Spleen (tissue), 11 donors: ENCODE measurements around the gene DERL2. TPM values are rescaled to one million over a fixed set of nuclear protein-coding genes. Genes with fewer than 3 reads are reported as not detected.

Experiments
- DNase-seq: peaks from one replicate; pipeline ENCODE4 v3.0.0-alpha.2; 2020
- H3K27ac ChIP-seq, 8 donors: fragments of 200-600 bp; sonication (generic) in 7 of 8; 1 replicate in 4 of 8; 2 replicates in 4 of 8; pipeline versions ENCODE4 v1.5.0 to v1.8.0; 2016 to 2021; ENCODE audit warnings: inconsistent platforms in 4 of 8, mild to moderate bottlenecking in 4 of 8, moderate library complexity in 1 of 8
- H3K27me3 ChIP-seq, 7 donors: fragments of 200-600 bp; sonication (generic) in 6 of 7; replicated peaks in 1 of 7; 1 replicate in 4 of 7; 2 replicates in 3 of 7; pipeline versions ENCODE4 v1.5.0 to v1.8.0; 2016 to 2021; ENCODE audit warnings: inconsistent platforms in 3 of 7, mild to moderate bottlenecking in 1 of 7
- H3K36me3 ChIP-seq, 6 donors: fragments of 200-600 bp; sonication (generic) in 5 of 6; 1 replicate in 4 of 6; 2 replicates in 2 of 6; pipeline versions ENCODE4 v1.5.0 to v1.8.0; 2016 to 2021; ENCODE audit warnings: inconsistent platforms in 2 of 6
- H3K4me1 ChIP-seq, 6 donors: fragments of 200-600 bp; sonication (generic) in 5 of 6; 1 replicate in 3 of 6; 2 replicates in 3 of 6; pipeline versions ENCODE4 v1.5.0 to v1.8.0; 2016 to 2021; ENCODE audit warnings: inconsistent platforms in 3 of 6
- H3K4me3 ChIP-seq, 8 donors: fragments of 200-600 bp; sonication (generic) in 7 of 8; 1 replicate in 4 of 8; 2 replicates in 4 of 8; pipeline versions ENCODE4 v1.5.0 to v1.8.0; 2016 to 2021; ENCODE audit warnings: inconsistent platforms in 4 of 8, mild to moderate bottlenecking in 4 of 8, moderate library complexity in 2 of 8
- H3K9me3 ChIP-seq, 8 donors: fragments of 200-600 bp; sonication (generic) in 7 of 8; 1 replicate in 4 of 8; 2 replicates in 4 of 8; pipeline versions ENCODE4 v1.5.0 to v1.8.0; 2016 to 2021; ENCODE audit warnings: inconsistent platforms in 4 of 8
- POLR2A ChIP-seq, 3 donors: fragments of 450-650 bp; IDR thresholded peaks; one replicate each; pipeline ENCODE4 v1.5.1; 2017; ENCODE audit warnings: antibody characterized with exemption in 3 of 3, mild to moderate bottlenecking in 1 of 3
- POLR2AphosphoS5 ChIP-seq, 3 donors: sonication (generic); formaldehyde crosslinking; IDR thresholded peaks; one replicate each; pipeline ENCODE4 v1.5.1; 2017; ENCODE audit warnings: antibody characterized with exemption in 3 of 3
- WGBS, 5 donors: extraction: QIAGEN DNeasy Blood & Tissue Kit in 3 of 5; methylation state at CpG; one replicate each; pipeline versions ENCODE4 v1.1.5 to v1.1.7; 2013 to 2018; 5-methylcytosine and 5-hydroxymethylcytosine counted together
- intact Hi-C: fragments of 100-400 bp; cut with DNase I; formaldehyde crosslinking; loops from one replicate; pipeline ENCODE4 v1.15.0; 2023; ENCODE audit warnings: low total_unique reads
- polyA plus RNA-seq, 3 donors: library from polyadenylated mRNA; stranded (reverse); fragments of 200-250 nt; gene quantifications; one replicate each; pipeline ENCODE4 v1.2.1, GENCODE V29; 2013
- total RNA-seq, 7 donors: library from RNA; depleted of rRNA in 3 of 7; stranded (reverse); fragments of >200 nt in 3 of 7; fragmentation: NEBNext Ultra II Directional in 4 of 7; extraction: Animal tissue kit (Norgen Biotek cat#: 25700) in 4 of 7; gene quantifications; one replicate each; pipeline versions ENCODE4 v1.1.0 to v1.2.1, GENCODE V29; 2016 to 2021
- TF ChIP-seq, protein P1 (sequence below), 11 experiments: fragments of 200-600 bp in 7 of 11; fragments of 450-650 bp in 4 of 11; sonication (generic) in 4 of 11; IDR thresholded peaks in 8 of 11; conservative IDR thresholded peaks in 3 of 11; 1 replicate in 7 of 11; 2 replicates in 4 of 11; pipeline versions ENCODE4 v1.4.0 to v1.8.0; 2016 to 2021; ENCODE audit warnings: antibody characterized with exemption in 11 of 11, inconsistent platforms in 4 of 11, mild to moderate bottlenecking in 1 of 11
- donor health status: healthy with polysubstance abuse.
- donor health status: DM: no; HTN: no; CAD: no; lungs with moderate emphysema.
- donor health status: DM: no; HTN: no; CAD: no.
- donor health status: Bipolar disorder and iron deficiency.
- donor health status: healthy.
- donor health status: DM: no; HTN: no; CAD: no.
- donor health status: DM: yes; HTN: yes; CAD: no.

DERL2 gene
- total and polyA plus RNA-seq, 10 donors = 37.1 to 67.7 (median 51.5) TPM

GRCh38 chr17:5429191-5429887, 56.6 kb downstream of the DERL2 start:
- H3K27me3 ChIP-seq = no peaks in the 10 kb centered on the region
- H3K4me3 ChIP-seq = no peak overlapping the region
- intact Hi-C loops = no loop called here
- TF ChIP-seq, protein P1, sequence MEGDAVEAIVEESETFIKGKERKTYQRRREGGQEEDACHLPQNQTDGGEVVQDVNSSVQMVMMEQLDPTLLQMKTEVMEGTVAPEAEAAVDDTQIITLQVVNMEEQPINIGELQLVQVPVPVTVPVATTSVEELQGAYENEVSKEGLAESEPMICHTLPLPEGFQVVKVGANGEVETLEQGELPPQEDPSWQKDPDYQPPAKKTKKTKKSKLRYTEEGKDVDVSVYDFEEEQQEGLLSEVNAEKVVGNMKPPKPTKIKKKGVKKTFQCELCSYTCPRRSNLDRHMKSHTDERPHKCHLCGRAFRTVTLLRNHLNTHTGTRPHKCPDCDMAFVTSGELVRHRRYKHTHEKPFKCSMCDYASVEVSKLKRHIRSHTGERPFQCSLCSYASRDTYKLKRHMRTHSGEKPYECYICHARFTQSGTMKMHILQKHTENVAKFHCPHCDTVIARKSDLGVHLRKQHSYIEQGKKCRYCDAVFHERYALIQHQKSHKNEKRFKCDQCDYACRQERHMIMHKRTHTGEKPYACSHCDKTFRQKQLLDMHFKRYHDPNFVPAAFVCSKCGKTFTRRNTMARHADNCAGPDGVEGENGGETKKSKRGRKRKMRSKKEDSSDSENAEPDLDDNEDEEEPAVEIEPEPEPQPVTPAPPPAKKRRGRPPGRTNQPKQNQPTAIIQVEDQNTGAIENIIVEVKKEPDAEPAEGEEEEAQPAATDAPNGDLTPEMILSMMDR (IDR thresholded peaks at IDR 0.05 in 8 of 11, conservative IDR thresholded peaks at IDR 0.05 in 3 of 11) = no peak
- TF ChIP-seq POLR2A (IDR thresholded peaks at IDR 0.05) = no peak
- TF ChIP-seq POLR2AphosphoS5 (IDR thresholded peaks at IDR 0.05) = no peak
- no peaks in the 10 kb centered on the region for H3K9me3 ChIP-seq
- DNase-seq = no peak
- peak overlapping the region in 1 of 8 donors; percentile 7 for H3K27ac ChIP-seq
- H3K36me3 ChIP-seq = peaks cover 2 to 100% (median 96%) of the 10 kb centered on the region in 6 donors
- 73 to 89% (median 82%) methylated on average over 3 of the region's 3 CpGs for WGBS, 5 donors
- H3K4me1 ChIP-seq = peaks cover 0 to 11% (median 0%) of the 10 kb centered on the region in 6 donors

DNA sequence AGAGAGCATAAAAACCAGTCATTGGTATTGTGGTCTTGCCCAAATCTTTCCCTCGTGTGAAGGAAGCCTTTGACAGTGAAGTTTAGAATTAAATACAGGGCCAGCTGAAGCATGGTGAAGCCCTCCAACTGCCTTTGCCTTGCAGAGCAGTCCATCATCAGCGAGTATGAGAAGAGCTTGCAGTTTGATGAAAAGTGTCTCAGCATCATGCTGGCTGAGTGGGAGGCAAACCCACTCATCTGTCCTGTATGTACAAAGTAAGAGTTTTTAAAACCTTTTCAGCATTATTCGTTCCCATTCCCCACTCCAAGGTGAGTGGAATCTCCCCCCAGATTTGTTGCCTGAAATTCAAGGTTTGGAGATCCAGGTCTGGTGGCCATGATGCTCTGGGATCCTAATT, 60.2 kb downstream of the DERL2 start:
- Histone ChIP-seq H3K27me3 (no peaks in the 10 kb centered on the region), H3K36me3 (peaks cover 0 to 97% (median 84%) of the 10 kb centered on the region in 6 donors), H3K4me1 (peaks cover 7 to 46% (median 11%) of the 10 kb centered on the region in 6 donors), H3K27ac (no peak overlapping the region), H3K9me3 (no peaks in the 10 kb centered on the region), H3K4me3 (no peak overlapping the region)
- TF ChIP-seq POLR2A (IDR thresholded peaks at IDR 0.05) = no peak
- no peak for TF ChIP-seq POLR2AphosphoS5 (IDR thresholded peaks at IDR 0.05)
- TF ChIP-seq, protein P1 (IDR thresholded peaks at IDR 0.05 in 8 of 11, conservative IDR thresholded peaks at IDR 0.05 in 3 of 11) = no peak
- DNase-seq = no peak
- intact Hi-C loops = no loop called here
- WGBS, 5 donors = 64 to 93% (median 77%) methylated on average over 3 of the region's 3 CpGs

GRCh38 chr17:5424909-5425308, 61.1 kb downstream of the DERL2 start:
- intact Hi-C loops = no loop called here
- H3K9me3 ChIP-seq = no peaks in the 10 kb centered on the region
- peaks cover 9 to 54% (median 15%) of the 10 kb centered on the region in 6 donors for H3K4me1 ChIP-seq
- DNase-seq = no peak
- H3K27me3 ChIP-seq = no peaks in the 10 kb centered on the region
- TF ChIP-seq, protein P1 (IDR thresholded peaks at IDR 0.05 in 8 of 11, conservative IDR thresholded peaks at IDR 0.05 in 3 of 11) = no peak
- TF ChIP-seq POLR2AphosphoS5 (IDR thresholded peaks at IDR 0.05) (no peak), POLR2A (IDR thresholded peaks at IDR 0.05) (no peak)
- 87 to 100% (median 97%) methylated on average over 1 of the region's 1 CpG for WGBS, 5 donors
- H3K27ac ChIP-seq = no peak overlapping the region
- H3K36me3 ChIP-seq = peaks cover 0 to 88% (median 77%) of the 10 kb centered on the region in 6 donors
- H3K4me3 ChIP-seq = no peak overlapping the region

GRCh38 chr17:5422505-5422904, 63.5 kb downstream of the DERL2 start:
- H3K36me3 ChIP-seq = peaks cover 0 to 68% (median 56%) of the 10 kb centered on the region in 6 donors
- intact Hi-C loops = no loop called here
- 95 to 98% (median 96%) methylated on average over 2 of the region's 2 CpGs for WGBS, 5 donors

More at GRCh38 chr17:5422505-5422904, 63.5 kb downstream of the DERL2 start:
- H3K27ac ChIP-seq = no peak overlapping the region
- DNase-seq = no peak
- H3K27me3 ChIP-seq = no peaks in the 10 kb centered on the region
- no peak overlapping the region for H3K4me3 ChIP-seq
- no peaks in the 10 kb centered on the region for H3K9me3 ChIP-seq
- H3K4me1 ChIP-seq = peaks cover 20 to 67% (median 28%) of the 10 kb centered on the region in 6 donors
- TF ChIP-seq POLR2AphosphoS5 (IDR thresholded peaks at IDR 0.05) (no peak), POLR2A (IDR thresholded peaks at IDR 0.05) (no peak)
- TF ChIP-seq, protein P1 (IDR thresholded peaks at IDR 0.05 in 8 of 11, conservative IDR thresholded peaks at IDR 0.05 in 3 of 11) = no peak
